Upper lobe of left lung (tissue), 6 donors: Measurements from ENCODE around the gene ZNF438. TPM values are rescaled to one million over a fixed set of nuclear protein-coding genes. Genes with fewer than 3 reads are reported as not detected.

ENCODE experiments used
- ATAC-seq, 2 donors: fragments of 200-7000 bp; cut with Tn5 transposase; one replicate each; pipeline ENCODE4 v1.9.1; 2022; ENCODE audit warnings: mild to moderate bottlenecking in 2 of 2, moderate library complexity in 2 of 2; ENCODE audit not compliant: low FRiP score in 2 of 2
- DNase-seq, 2 donors: peaks; one replicate each; pipeline ENCODE4 v3.0.0-alpha.2; 2019 to 2020
- H3K27ac ChIP-seq, 4 donors: fragments of 200-600 bp; sonication (generic); one replicate each; pipeline ENCODE4 v1.5.1; 2016 to 2019
- H3K27me3 ChIP-seq, 4 donors: fragments of 200-600 bp; sonication (generic); one replicate each; pipeline ENCODE4 v1.5.1; 2017 to 2019
- H3K36me3 ChIP-seq, 4 donors: fragments of 200-600 bp; sonication (generic); one replicate each; pipeline ENCODE4 v1.5.1; 2016 to 2019
- H3K4me1 ChIP-seq, 4 donors: fragments of 200-600 bp; sonication (generic); one replicate each; pipeline ENCODE4 v1.5.1; 2018 to 2019
- H3K4me3 ChIP-seq, 4 donors: fragments of 200-600 bp; sonication (generic); one replicate each; pipeline ENCODE4 v1.5.1; 2017 to 2019; ENCODE audit warnings: mild to moderate bottlenecking in 2 of 4, moderate library complexity in 1 of 4
- H3K9me3 ChIP-seq, 4 donors: fragments of 200-600 bp; sonication (generic); one replicate each; pipeline ENCODE4 v1.5.1; 2018 to 2019
- CTCF ChIP-seq, 6 experiments: fragments of 450-650 bp in 4 of 6; fragments of 200-600 bp in 2 of 6; sonication (generic) in 2 of 6; IDR thresholded peaks; one replicate each; pipeline ENCODE4 v1.5.1; 2016 to 2019; ENCODE audit warnings: antibody characterized with exemption in 6 of 6
- EP300 ChIP-seq, 4 donors: sonication (generic); formaldehyde crosslinking; IDR thresholded peaks; one replicate each; pipeline ENCODE4 v1.5.1; 2017; ENCODE audit warnings: antibody characterized with exemption in 4 of 4, control low read depth in 2 of 4
- POLR2A ChIP-seq, 4 donors: fragments of 450-650 bp; IDR thresholded peaks; one replicate each; pipeline ENCODE4 v1.5.1; 2016 to 2017; ENCODE audit warnings: antibody characterized with exemption in 4 of 4, mild to moderate bottlenecking in 2 of 4
- POLR2AphosphoS5 ChIP-seq, 2 donors: sonication (generic); formaldehyde crosslinking; IDR thresholded peaks; one replicate each; pipeline ENCODE4 v1.5.1; 2017; ENCODE audit warnings: antibody characterized with exemption in 2 of 2
- WGBS, 2 donors: methylation state at CpG; one replicate each; pipeline ENCODE4 v1.1.5; 2017 to 2018; 5-methylcytosine and 5-hydroxymethylcytosine counted together
- total RNA-seq, 6 donors: library from RNA; depleted of rRNA in 4 of 6; stranded (reverse); fragments of >200 nt in 4 of 6; gene quantifications; one replicate each; pipeline versions ENCODE4 v1.1.0 to v1.2.1, GENCODE V29; 2016 to 2021
- donor health status: DM: no; HTN: no; CAD: no; lungs with moderate emphysema.
- donor health status: DM: no; HTN: yes; CAD: no; lungs with severe emphysema.

Gene ZNF438
- total RNA-seq, 6 donors from 2014 or later: 10.5 to 25.1 (median 13.7) TPM

DNA sequence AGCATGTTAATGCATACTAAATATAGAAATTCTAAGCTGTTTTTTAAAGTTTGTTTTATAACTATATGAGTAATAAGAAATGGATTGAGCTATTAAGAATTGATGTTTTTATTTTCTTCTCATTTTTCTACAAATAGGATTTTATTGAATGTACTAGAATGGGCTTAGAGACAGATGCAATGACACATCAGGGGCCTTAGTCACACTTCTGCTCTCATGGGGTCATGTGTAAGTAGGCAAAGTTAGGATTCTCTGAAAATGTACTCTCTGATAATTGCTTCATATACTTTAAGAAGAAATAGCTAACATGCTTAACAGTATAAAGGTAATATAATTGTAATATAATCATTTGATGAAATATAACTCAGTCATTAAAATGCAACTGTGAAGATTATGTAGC is 154.6 kb downstream of the ZNF438 start:
- no peak overlapping the region for H3K27ac ChIP-seq
- no peaks in the 10 kb centered on the region for H3K27me3 ChIP-seq
- H3K9me3 ChIP-seq: no peaks in the 10 kb centered on the region
- no peak overlapping the region for H3K4me3 ChIP-seq
- no peak for ATAC-seq
- TF ChIP-seq POLR2AphosphoS5 (IDR thresholded peaks at IDR 0.05) (no peak), POLR2A (IDR thresholded peaks at IDR 0.05) (no peak), EP300 (IDR thresholded peaks at IDR 0.05) (no peak), CTCF (IDR thresholded peaks at IDR 0.05) (no peak)
- H3K4me1 ChIP-seq: no peaks in the 10 kb centered on the region
- DNase-seq: no peak
- H3K36me3 ChIP-seq: peaks cover 0 to 4% (median 2%) of the 10 kb centered on the region in 4 donors

- no peak overlapping the region for H3K4me3 ChIP-seq
- peaks cover 0 to 4% (median 2%) of the 10 kb centered on the region in 4 donors for H3K36me3 ChIP-seq
- no peak for TF ChIP-seq CTCF (IDR thresholded peaks at IDR 0.05)
- TF ChIP-seq POLR2A (IDR thresholded peaks at IDR 0.05): no peak
- TF ChIP-seq EP300 (IDR thresholded peaks at IDR 0.05): no peak
- no peak for TF ChIP-seq POLR2AphosphoS5 (IDR thresholded peaks at IDR 0.05)
- no peaks in the 10 kb centered on the region for H3K9me3 ChIP-seq
- no peaks in the 10 kb centered on the region for H3K4me1 ChIP-seq
- ATAC-seq (no peak), DNase-seq (no peak)
- WGBS, 2 donors: 100% methylated on average over 1 of the region's 1 CpG
- H3K27me3 ChIP-seq: no peaks in the 10 kb centered on the region
- H3K27ac ChIP-seq: no peak overlapping the region
These were observed 158.3 kb downstream of the ZNF438 start for GRCh38 chr10:30873411-30873810.

GRCh38 chr10:30870896-30871295 is 160.8 kb downstream of the ZNF438 start:
- DNase-seq: no peak
- Histone ChIP-seq H3K4me3 (no peak overlapping the region), H3K4me1 (no peaks in the 10 kb centered on the region), H3K27ac (no peak overlapping the region), H3K27me3 (no peaks in the 10 kb centered on the region), H3K9me3 (no peaks in the 10 kb centered on the region), H3K36me3 (peaks cover 0 to 4% (median 2%) of the 10 kb centered on the region in 4 donors)
- TF ChIP-seq POLR2AphosphoS5 (IDR thresholded peaks at IDR 0.05) (no peak), CTCF (IDR thresholded peaks at IDR 0.05) (no peak), POLR2A (IDR thresholded peaks at IDR 0.05) (no peak), EP300 (IDR thresholded peaks at IDR 0.05) (no peak)
- WGBS, 2 donors: 84 to 85% methylated on average over 2 of the region's 2 CpGs
- no peak for ATAC-seq

- Histone ChIP-seq H3K4me3 (no peak overlapping the region), H3K27me3 (no peaks in the 10 kb centered on the region), H3K27ac (no peak overlapping the region), H3K36me3 (no peaks in the 10 kb centered on the region), H3K4me1 (no peaks in the 10 kb centered on the region), H3K9me3 (no peaks in the 10 kb centered on the region)
- ATAC-seq: no peak
- no peak for DNase-seq
- TF ChIP-seq CTCF (IDR thresholded peaks at IDR 0.05) (no peak), EP300 (IDR thresholded peaks at IDR 0.05) (no peak), POLR2AphosphoS5 (IDR thresholded peaks at IDR 0.05) (no peak), POLR2A (IDR thresholded peaks at IDR 0.05) (no peak)
These were observed 162.1 kb downstream of the ZNF438 start for GRCh38 chr10:30869566-30869965.

GRCh38 chr10:30868611-30869010 is 163.1 kb downstream of the ZNF438 start:
- Histone ChIP-seq H3K4me3 (no peak overlapping the region), H3K27me3 (no peaks in the 10 kb centered on the region), H3K4me1 (peaks cover 0 to 5% (median 0%) of the 10 kb centered on the region in 4 donors), H3K36me3 (no peaks in the 10 kb centered on the region), H3K27ac (no peak overlapping the region), H3K9me3 (no peaks in the 10 kb centered on the region)
- ATAC-seq: no peak
- DNase-seq: no peak
- WGBS, 2 donors: 89 to 90% methylated on average over 1 of the region's 1 CpG
- TF ChIP-seq POLR2AphosphoS5 (IDR thresholded peaks at IDR 0.05) (no peak), EP300 (IDR thresholded peaks at IDR 0.05) (no peak), CTCF (IDR thresholded peaks at IDR 0.05) (no peak), POLR2A (IDR thresholded peaks at IDR 0.05) (no peak)
